Large intestine (tissue), 3 donors: ENCODE data around the gene ACYP1. TPM values are rescaled to one million over a fixed set of nuclear protein-coding genes. Genes with fewer than 3 reads are reported as not detected.
A peak's percentile ranks its signal among the peaks of the same experiment; 100 is the strongest.

Source experiments
- DNase-seq, 2 donors: peaks; one replicate each; pipeline versions ENCODE4 v3.0.0 to v3.0.0-alpha.2; 2013
- H3K27ac ChIP-seq: one replicate; pipeline ENCODE4 v1.5.1; 2013; ENCODE audit warnings: low read length
- H3K27me3 ChIP-seq: 2 replicates; pipeline ENCODE4 v1.6.1; 2013; ENCODE audit warnings: low read length; ENCODE audit not compliant: control insufficient read depth, insufficient read depth
- H3K36me3 ChIP-seq: 2 replicates; pipeline ENCODE4 v1.6.1; 2013; ENCODE audit warnings: low read length; ENCODE audit not compliant: control insufficient read depth, insufficient read depth
- H3K4me1 ChIP-seq: one replicate; pipeline ENCODE4 v1.6.1; 2013; ENCODE audit warnings: low read length; ENCODE audit not compliant: control insufficient read depth, insufficient read depth
- H3K4me3 ChIP-seq: one replicate; pipeline ENCODE4 v1.5.1; 2013; ENCODE audit warnings: low read length
- H3K9me3 ChIP-seq: one replicate; pipeline ENCODE4 v1.6.1; 2013; ENCODE audit warnings: mild to moderate bottlenecking, low read depth, low read length, moderate library complexity; ENCODE audit not compliant: control insufficient read depth
- WGBS: methylation state at CpG from one replicate; pipeline ENCODE4 v1.1.5; 2013; ENCODE audit warnings: low lambda C conversion rate; ENCODE audit not compliant: insufficient coverage; 5-methylcytosine and 5-hydroxymethylcytosine counted together
- polyA plus RNA-seq: library from polyadenylated mRNA; unstranded; fragments of 120-200 nt; gene quantifications from one replicate; pipeline ENCODE4 v1.2.1, GENCODE V29; 2013

Gene ACYP1
- polyA plus RNA-seq, 1 donor: 30.3 TPM

DNA sequence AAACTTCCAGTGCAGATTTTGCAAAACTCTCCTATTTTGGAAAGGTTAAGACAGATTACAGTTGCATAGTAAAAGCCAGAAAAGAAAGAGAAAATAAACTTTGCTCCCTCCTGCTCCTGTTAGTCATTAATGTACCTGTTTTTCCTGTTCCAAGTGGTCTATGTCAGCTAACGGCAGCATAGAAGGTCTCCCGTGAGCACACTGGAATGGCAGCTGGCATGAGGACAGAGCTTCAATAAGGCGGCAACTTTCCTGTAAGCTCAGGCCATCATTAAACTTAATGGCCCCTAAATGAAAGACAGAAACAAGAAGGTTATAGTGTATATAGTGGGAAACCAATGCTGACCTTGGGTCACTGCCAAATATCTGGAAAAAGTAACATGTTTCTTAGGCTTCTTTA lies 45.1 kb downstream of the ACYP1 start:
- no peaks in the 10 kb centered on the region for H3K27me3 ChIP-seq
- H3K27ac ChIP-seq: peak overlapping the region; percentile 72
- H3K4me1 ChIP-seq: peaks cover 11% of the 10 kb centered on the region
- peak; percentile 83 to 91 for DNase-seq
- peaks cover 52% of the 10 kb centered on the region for H3K36me3 ChIP-seq
- WGBS: no CpG with 5 or more reads among the region's 3 CpGs
- no peaks in the 10 kb centered on the region for H3K9me3 ChIP-seq
- H3K4me3 ChIP-seq: no peak overlapping the region

DNA sequence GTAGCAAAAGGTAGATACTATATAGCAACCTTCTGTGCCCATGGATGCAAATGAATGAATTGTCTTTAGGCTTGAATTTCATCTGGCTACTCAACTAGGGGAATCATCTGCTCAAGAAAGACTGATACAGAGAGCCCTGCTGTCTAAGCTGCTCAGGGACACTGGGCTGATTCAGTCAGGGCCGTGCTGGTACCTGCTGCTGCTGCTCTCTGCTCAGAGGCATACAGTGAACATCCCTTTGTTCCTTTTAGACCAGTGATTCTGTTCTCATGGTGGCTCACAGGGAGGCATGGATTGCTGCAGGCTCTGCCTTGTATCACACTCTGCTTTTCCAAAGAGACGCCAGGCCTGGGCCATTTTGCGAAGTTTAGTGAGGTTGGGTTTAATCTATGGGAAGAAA lies 47.0 kb downstream of the ACYP1 start:
- Histone ChIP-seq H3K27ac (no peak overlapping the region), H3K27me3 (no peaks in the 10 kb centered on the region), H3K36me3 (peaks cover 51% of the 10 kb centered on the region), H3K4me3 (no peak overlapping the region), H3K9me3 (no peaks in the 10 kb centered on the region), H3K4me1 (peaks cover 11% of the 10 kb centered on the region)
- no peak for DNase-seq
- no CpG with 5 or more reads among the region's 3 CpGs for WGBS

DNA sequence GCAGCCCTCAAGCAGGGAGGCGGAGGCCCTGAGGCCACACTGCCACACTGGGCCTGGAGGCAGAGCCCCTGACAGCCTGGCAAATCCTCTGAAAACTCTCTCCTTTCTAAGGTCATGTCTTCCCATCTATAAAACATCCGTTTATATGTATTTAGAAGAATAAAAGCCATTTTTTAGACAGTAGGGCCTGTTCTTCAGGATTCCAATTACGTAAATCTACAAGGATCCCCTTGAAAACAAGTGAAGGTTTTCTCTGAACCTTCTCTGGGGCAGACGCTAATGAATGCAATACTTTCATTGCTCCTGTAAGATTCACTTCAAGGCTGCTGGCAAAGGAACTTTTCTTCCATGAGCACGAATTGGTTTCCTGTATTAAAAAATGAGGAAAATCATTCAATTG lies 48.3 kb downstream of the ACYP1 start:
- Histone ChIP-seq H3K4me3 (no peak overlapping the region), H3K9me3 (no peaks in the 10 kb centered on the region), H3K4me1 (peaks cover 11% of the 10 kb centered on the region), H3K36me3 (peaks cover 60% of the 10 kb centered on the region), H3K27ac (no peak overlapping the region), H3K27me3 (no peaks in the 10 kb centered on the region)
- WGBS: no CpG with 5 or more reads among the region's 5 CpGs
- DNase-seq: no peak

DNA sequence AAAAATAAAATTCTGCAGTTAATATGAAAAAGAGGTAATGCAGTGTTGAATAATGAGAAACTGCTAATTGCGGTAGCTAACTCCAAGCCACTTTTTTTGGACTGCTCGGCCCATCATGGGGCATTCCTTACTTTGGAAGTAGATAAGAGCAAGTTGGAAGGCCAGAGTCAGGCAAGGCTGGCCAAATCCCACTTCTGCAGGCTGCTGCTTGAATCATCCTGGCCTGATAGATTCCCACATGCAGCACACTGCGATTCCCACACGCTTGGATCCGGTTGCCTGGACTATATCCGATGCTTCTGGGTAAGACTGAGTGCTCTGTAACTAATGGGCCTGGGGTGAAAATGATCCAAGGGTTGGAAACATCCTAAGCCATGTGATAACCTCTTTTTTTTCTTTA lies 50.5 kb downstream of the ACYP1 start:
- no peaks in the 10 kb centered on the region for H3K27me3 ChIP-seq
- WGBS: no CpG with 5 or more reads among the region's 6 CpGs
- peaks cover 74% of the 10 kb centered on the region for H3K36me3 ChIP-seq
- H3K27ac ChIP-seq: no peak overlapping the region
- H3K9me3 ChIP-seq: no peaks in the 10 kb centered on the region
- DNase-seq: no peak
- no peak overlapping the region for H3K4me3 ChIP-seq
- H3K4me1 ChIP-seq: peaks cover 4% of the 10 kb centered on the region

DNA sequence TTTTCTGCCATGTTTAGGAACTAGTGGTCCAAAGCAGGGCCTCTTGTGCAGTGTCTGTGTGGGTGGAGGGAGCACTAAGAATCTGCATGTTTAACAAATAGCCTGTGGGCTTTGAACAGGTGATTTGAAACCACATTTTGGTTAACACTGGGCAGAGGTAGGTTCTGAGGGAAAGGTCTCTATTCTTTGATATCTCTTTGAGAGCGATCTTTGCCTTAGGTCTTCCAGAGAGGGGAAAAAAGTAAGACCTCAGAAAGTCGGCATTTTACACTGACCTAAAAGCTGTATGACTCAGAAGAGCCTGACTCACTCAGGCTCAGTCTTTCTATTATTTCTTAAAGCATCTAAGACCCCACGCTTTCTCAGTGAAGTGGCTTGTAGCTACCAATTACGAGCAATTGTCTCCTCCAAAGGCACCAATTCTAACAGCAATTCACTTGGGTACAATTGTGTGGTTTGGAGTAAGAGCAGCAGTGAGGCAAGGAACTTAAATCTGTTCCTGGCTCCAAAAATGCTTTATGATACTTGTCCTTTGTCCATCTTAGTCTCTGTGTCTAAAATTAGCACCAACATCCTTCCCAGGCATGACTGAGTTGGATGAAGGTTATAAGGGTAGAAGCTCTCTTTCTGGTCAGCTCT lies 52.3 kb downstream of the ACYP1 start:
- WGBS: no CpG with 5 or more reads among the region's 4 CpGs
- no peaks in the 10 kb centered on the region for H3K4me1 ChIP-seq
- peaks cover 77% of the 10 kb centered on the region for H3K36me3 ChIP-seq
- no peak overlapping the region for H3K27ac ChIP-seq
- H3K27me3 ChIP-seq: no peaks in the 10 kb centered on the region
- DNase-seq: no peak
- no peaks in the 10 kb centered on the region for H3K9me3 ChIP-seq
- H3K4me3 ChIP-seq: no peak overlapping the region

GRCh38 chr14:75010472-75011093 lies 53.2 kb downstream of the ACYP1 start:
- Histone ChIP-seq H3K27ac (no peak overlapping the region), H3K4me1 (no peaks in the 10 kb centered on the region), H3K36me3 (peaks cover 79% of the 10 kb centered on the region), H3K4me3 (no peak overlapping the region), H3K9me3 (no peaks in the 10 kb centered on the region), H3K27me3 (no peaks in the 10 kb centered on the region)
- no peak for DNase-seq
- no CpG with 5 or more reads among the region's 4 CpGs for WGBS

GRCh38 chr14:75009176-75009575 lies 54.6 kb downstream of the ACYP1 start:
- no peak for DNase-seq
- H3K36me3 ChIP-seq: peaks cover 72% of the 10 kb centered on the region
- no peaks in the 10 kb centered on the region for H3K9me3 ChIP-seq
- H3K27ac ChIP-seq: no peak overlapping the region
- no peaks in the 10 kb centered on the region for H3K27me3 ChIP-seq
- H3K4me3 ChIP-seq: no peak overlapping the region
- peaks cover under 1% of the 10 kb centered on the region for H3K4me1 ChIP-seq
- WGBS: 100% methylated on average over 1 of the region's 4 CpGs

- DNase-seq: no peak
- no peaks in the 10 kb centered on the region for H3K27me3 ChIP-seq
- no peaks in the 10 kb centered on the region for H3K9me3 ChIP-seq
- no peak overlapping the region for H3K27ac ChIP-seq
- WGBS: 92% methylated on average over 2 of the region's 3 CpGs
- peaks cover 5% of the 10 kb centered on the region for H3K4me1 ChIP-seq
- H3K36me3 ChIP-seq: peaks cover 46% of the 10 kb centered on the region
- H3K4me3 ChIP-seq: no peak overlapping the region
Measured at GRCh38 chr14:75005357-75005756, 58.5 kb downstream of the ACYP1 start.

- H3K4me3 ChIP-seq: peak overlapping the region; percentile 90
- H3K9me3 ChIP-seq: no peaks in the 10 kb centered on the region
- peaks cover 5% of the 10 kb centered on the region for H3K4me1 ChIP-seq
- H3K36me3 ChIP-seq: peaks cover 29% of the 10 kb centered on the region
- 80% methylated on average over 1 of the region's 18 CpGs for WGBS
- no peak for DNase-seq
- H3K27ac ChIP-seq: peak overlapping the region; percentile 85
- no peaks in the 10 kb centered on the region for H3K27me3 ChIP-seq
Measured at GRCh38 chr14:75003250-75004027, 60.4 kb downstream of the ACYP1 start.
